ENCODE data around the gene SCG2. TPM values are rescaled to one million over a fixed set of nuclear protein-coding genes. Genes with fewer than 3 reads are reported as not detected.

The SCG2 gene
- total and polyA plus RNA-seq, 2 donors from 2014 or later: 0.30 to 0.57 TPM

DNA sequence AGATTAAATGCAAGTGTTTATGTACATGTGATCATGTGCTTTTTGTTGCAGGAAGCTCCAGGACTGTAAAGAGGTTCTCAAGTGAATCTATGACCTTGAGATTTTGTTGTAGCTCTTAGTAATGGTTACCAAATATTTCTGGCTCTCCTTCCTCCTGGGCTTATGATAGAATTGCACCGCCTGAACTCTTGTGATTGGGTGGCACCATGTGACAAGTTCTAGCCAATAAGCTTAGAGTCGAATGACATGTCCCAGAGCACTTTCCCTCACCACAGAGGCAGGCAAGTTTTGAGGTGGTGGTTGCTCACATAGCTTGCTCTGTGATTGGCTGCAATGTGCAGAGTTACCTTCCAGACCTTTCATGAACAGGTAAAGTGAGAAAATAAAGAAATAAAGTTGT, 8.9 kb upstream of the SCG2 start:
- Histone ChIP-seq H3K9ac (ENCODE audit: low read length in 3 of 3) (no peak overlapping the region), H3K27me3 (ENCODE audit: control insufficient read depth, insufficient read depth, low read length) (no peaks in the 10 kb centered on the region), H3K27ac (ENCODE audit: low read depth in 2 of 2, low read length in 2 of 2) (no peak overlapping the region), H3K9me3 (ENCODE audit: control insufficient read depth in 2 of 3, insufficient read depth in 1 of 3, low read length in 3 of 3) (no peaks in the 10 kb centered on the region), H3K4me3 (ENCODE audit: low read length in 3 of 3) (no peak overlapping the region), H3K36me3 (ENCODE audit: control insufficient read depth in 2 of 3, insufficient read depth in 3 of 3, low read length in 3 of 3) (no peaks in the 10 kb centered on the region), H3K4me1 (ENCODE audit: control insufficient read depth in 2 of 3, insufficient read depth in 2 of 3, low read depth in 1 of 3, low read length in 3 of 3) (no peaks in the 10 kb centered on the region)
- DNase-seq (no peak), FAIRE-seq (no peak)
- intact Hi-C loops (cut with DNase I): no loop called here
- TF ChIP-seq, protein P1, sequence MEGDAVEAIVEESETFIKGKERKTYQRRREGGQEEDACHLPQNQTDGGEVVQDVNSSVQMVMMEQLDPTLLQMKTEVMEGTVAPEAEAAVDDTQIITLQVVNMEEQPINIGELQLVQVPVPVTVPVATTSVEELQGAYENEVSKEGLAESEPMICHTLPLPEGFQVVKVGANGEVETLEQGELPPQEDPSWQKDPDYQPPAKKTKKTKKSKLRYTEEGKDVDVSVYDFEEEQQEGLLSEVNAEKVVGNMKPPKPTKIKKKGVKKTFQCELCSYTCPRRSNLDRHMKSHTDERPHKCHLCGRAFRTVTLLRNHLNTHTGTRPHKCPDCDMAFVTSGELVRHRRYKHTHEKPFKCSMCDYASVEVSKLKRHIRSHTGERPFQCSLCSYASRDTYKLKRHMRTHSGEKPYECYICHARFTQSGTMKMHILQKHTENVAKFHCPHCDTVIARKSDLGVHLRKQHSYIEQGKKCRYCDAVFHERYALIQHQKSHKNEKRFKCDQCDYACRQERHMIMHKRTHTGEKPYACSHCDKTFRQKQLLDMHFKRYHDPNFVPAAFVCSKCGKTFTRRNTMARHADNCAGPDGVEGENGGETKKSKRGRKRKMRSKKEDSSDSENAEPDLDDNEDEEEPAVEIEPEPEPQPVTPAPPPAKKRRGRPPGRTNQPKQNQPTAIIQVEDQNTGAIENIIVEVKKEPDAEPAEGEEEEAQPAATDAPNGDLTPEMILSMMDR (IDR thresholded peaks at IDR 0.05; ENCODE audit: borderline replicate concordance, extremely low read depth, insufficient read depth): no peak

DNA sequence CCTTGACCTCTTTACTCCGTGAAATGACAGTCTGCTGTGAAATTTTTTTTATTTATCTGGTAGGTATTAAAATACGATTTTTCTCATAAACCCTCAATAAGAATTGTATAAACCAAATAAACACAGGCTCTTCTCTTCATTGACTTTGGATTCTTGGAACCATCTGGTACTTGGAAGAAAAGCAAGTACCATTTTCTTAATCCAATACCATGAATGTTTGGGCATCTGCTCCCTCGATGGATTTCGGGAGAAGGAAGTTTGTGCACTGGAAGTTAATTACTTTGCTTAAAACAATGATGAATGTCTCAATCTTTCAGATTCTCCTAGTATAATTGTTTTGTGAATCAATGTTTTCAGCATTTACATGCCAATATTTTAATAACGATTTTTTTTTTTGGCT, 5.3 kb upstream of the SCG2 start:
- H3K36me3 ChIP-seq (ENCODE audit: control insufficient read depth in 2 of 3, insufficient read depth in 3 of 3, low read length in 3 of 3): no peaks in the 10 kb centered on the region
- H3K27ac ChIP-seq (ENCODE audit: low read depth in 2 of 2, low read length in 2 of 2): no peak overlapping the region
- intact Hi-C loops (cut with DNase I): no loop called here
- DNase-seq (no peak), FAIRE-seq (no peak)
- no peak overlapping the region for H3K9ac ChIP-seq (ENCODE audit: low read length in 3 of 3)
- TF ChIP-seq, protein P1 (IDR thresholded peaks at IDR 0.05; ENCODE audit: borderline replicate concordance, extremely low read depth, insufficient read depth): no peak
- no peaks in the 10 kb centered on the region for H3K4me1 ChIP-seq (ENCODE audit: control insufficient read depth in 2 of 3, insufficient read depth in 2 of 3, low read depth in 1 of 3, low read length in 3 of 3)
- no peaks in the 10 kb centered on the region for H3K27me3 ChIP-seq (ENCODE audit: control insufficient read depth, insufficient read depth, low read length)
- no peaks in the 10 kb centered on the region for H3K9me3 ChIP-seq (ENCODE audit: control insufficient read depth in 2 of 3, insufficient read depth in 1 of 3, low read length in 3 of 3)
- no peak overlapping the region for H3K4me3 ChIP-seq (ENCODE audit: low read length in 3 of 3)

DNA sequence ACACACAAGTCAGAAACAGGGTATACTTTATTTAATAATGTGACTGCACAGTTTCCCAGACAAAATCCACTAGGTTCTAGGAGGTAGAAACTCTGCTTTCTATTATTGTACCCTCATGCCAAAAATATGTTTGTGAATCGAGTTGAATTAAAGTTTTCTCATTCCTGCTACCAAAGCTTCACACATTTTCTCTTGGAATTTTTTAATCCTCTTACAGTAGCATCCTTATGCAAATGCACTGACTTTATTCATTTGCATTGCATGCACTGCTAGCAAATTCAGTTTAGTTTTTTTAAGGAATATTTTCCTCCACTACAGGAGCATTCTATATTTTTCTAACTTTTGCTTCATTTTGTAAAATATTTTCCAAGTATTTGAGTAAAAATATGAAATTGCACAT, 4.8 kb upstream of the SCG2 start:
- Histone ChIP-seq H3K4me1 (ENCODE audit: control insufficient read depth in 2 of 3, insufficient read depth in 2 of 3, low read depth in 1 of 3, low read length in 3 of 3) (no peaks in the 10 kb centered on the region), H3K27ac (ENCODE audit: low read depth in 2 of 2, low read length in 2 of 2) (no peak overlapping the region), H3K4me3 (ENCODE audit: low read length in 3 of 3) (no peak overlapping the region), H3K27me3 (ENCODE audit: control insufficient read depth, insufficient read depth, low read length) (no peaks in the 10 kb centered on the region), H3K36me3 (ENCODE audit: control insufficient read depth in 2 of 3, insufficient read depth in 3 of 3, low read length in 3 of 3) (no peaks in the 10 kb centered on the region), H3K9ac (ENCODE audit: low read length in 3 of 3) (no peak overlapping the region), H3K9me3 (ENCODE audit: control insufficient read depth in 2 of 3, insufficient read depth in 1 of 3, low read length in 3 of 3) (no peaks in the 10 kb centered on the region)
- FAIRE-seq: no peak
- intact Hi-C loops (cut with DNase I): no loop called here
- no peak for DNase-seq
- TF ChIP-seq, protein P1 (IDR thresholded peaks at IDR 0.05; ENCODE audit: borderline replicate concordance, extremely low read depth, insufficient read depth): no peak

DNA sequence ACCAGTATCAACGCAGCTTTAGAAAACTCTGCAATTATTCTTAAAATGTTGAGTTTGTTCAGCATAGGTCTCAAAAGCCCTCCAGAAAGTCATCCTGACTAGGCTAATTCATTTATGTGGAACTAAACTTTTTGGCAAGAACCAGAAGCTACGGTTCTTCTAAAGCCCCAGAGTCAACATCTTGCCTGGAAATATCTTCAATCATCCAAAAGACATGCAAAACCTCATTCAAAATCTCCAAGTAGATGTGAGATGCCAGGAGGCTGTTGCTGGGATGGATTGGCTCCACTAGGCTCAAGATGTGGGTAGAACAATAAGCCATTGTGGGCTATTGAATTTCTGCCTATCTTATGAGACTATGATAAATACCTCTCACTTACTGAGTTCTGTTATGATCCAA, 2.1 kb upstream of the SCG2 start:
- FAIRE-seq (no peak), DNase-seq (no peak)
- Histone ChIP-seq H3K36me3 (ENCODE audit: control insufficient read depth in 2 of 3, insufficient read depth in 3 of 3, low read length in 3 of 3) (no peaks in the 10 kb centered on the region), H3K27me3 (ENCODE audit: control insufficient read depth, insufficient read depth, low read length) (no peaks in the 10 kb centered on the region), H3K4me1 (ENCODE audit: control insufficient read depth in 2 of 3, insufficient read depth in 2 of 3, low read depth in 1 of 3, low read length in 3 of 3) (no peaks in the 10 kb centered on the region), H3K9me3 (ENCODE audit: control insufficient read depth in 2 of 3, insufficient read depth in 1 of 3, low read length in 3 of 3) (no peaks in the 10 kb centered on the region), H3K27ac (ENCODE audit: low read depth in 2 of 2, low read length in 2 of 2) (no peak overlapping the region), H3K9ac (ENCODE audit: low read length in 3 of 3) (no peak overlapping the region), H3K4me3 (ENCODE audit: low read length in 3 of 3) (no peak overlapping the region)
- intact Hi-C loops (cut with DNase I): no loop called here
- TF ChIP-seq, protein P1 (IDR thresholded peaks at IDR 0.05; ENCODE audit: borderline replicate concordance, extremely low read depth, insufficient read depth): no peak
